SK-N-MC (cell line): Measurements from ENCODE around the gene NPIPB8.
"Not testable (repeated sequence)": the region's sequence is repeated elsewhere in the genome, so short reads cannot be mapped to it uniquely, and the experiment has no call there.

Source experiments
- DNase-seq: peaks from one replicate; pipeline ENCODE4 v3.0.0-alpha.2; 2011; ENCODE audit warnings: low read depth, low spot score
- H3K27ac ChIP-seq: fragments of 200-600 bp; sonication (generic); 2 replicates; pipeline ENCODE4 v1.5.1; 2016; ENCODE audit warnings: mixed run types
- H3K36me3 ChIP-seq: fragments of 200-600 bp; sonication (generic); 2 replicates; pipeline ENCODE4 v1.6.1; 2017; ENCODE audit warnings: antibody characterized with exemption, low read length, mixed read lengths; ENCODE audit not compliant: insufficient read depth
- H3K4me3 ChIP-seq: fragments of 200-600 bp; sonication (generic); 2 replicates; pipeline ENCODE4 v1.5.1; 2016
- H3K9ac ChIP-seq: fragments of 200-600 bp; sonication (generic); 2 replicates; pipeline ENCODE4 v1.8.0; 2017; ENCODE audit warnings: mixed run types, mixed read lengths; ENCODE audit not compliant: insufficient read length
- H3K9me3 ChIP-seq: fragments of 200-600 bp; sonication (generic); 2 replicates; pipeline ENCODE4 v1.6.1; 2017; ENCODE audit warnings: low read depth, mild to moderate bottlenecking, antibody characterized with exemption, low read length, moderate library complexity, mixed read lengths
- EZH2 ChIP-seq: fragments of 200-600 bp; sonication (generic); IDR thresholded peaks from one replicate; pipeline ENCODE4 v1.6.1; 2017; ENCODE audit warnings: antibody characterized with exemption
- FOXP2 ChIP-seq: optimal IDR thresholded peaks from 2 replicates; pipeline ENCODE3; 2011; ENCODE audit warnings: mild to moderate bottlenecking, moderate library complexity; ENCODE audit not compliant: insufficient read depth; ENCODE audit errors: extremely low read length, control extremely low read depth
- POLR2AphosphoS5 ChIP-seq: IDR thresholded peaks from 2 replicates; pipeline ENCODE4 v1.6.1; 2012; ENCODE audit warnings: mild to moderate bottlenecking, low read depth, low read length, borderline replicate concordance

NPIPB8 gene

DNA sequence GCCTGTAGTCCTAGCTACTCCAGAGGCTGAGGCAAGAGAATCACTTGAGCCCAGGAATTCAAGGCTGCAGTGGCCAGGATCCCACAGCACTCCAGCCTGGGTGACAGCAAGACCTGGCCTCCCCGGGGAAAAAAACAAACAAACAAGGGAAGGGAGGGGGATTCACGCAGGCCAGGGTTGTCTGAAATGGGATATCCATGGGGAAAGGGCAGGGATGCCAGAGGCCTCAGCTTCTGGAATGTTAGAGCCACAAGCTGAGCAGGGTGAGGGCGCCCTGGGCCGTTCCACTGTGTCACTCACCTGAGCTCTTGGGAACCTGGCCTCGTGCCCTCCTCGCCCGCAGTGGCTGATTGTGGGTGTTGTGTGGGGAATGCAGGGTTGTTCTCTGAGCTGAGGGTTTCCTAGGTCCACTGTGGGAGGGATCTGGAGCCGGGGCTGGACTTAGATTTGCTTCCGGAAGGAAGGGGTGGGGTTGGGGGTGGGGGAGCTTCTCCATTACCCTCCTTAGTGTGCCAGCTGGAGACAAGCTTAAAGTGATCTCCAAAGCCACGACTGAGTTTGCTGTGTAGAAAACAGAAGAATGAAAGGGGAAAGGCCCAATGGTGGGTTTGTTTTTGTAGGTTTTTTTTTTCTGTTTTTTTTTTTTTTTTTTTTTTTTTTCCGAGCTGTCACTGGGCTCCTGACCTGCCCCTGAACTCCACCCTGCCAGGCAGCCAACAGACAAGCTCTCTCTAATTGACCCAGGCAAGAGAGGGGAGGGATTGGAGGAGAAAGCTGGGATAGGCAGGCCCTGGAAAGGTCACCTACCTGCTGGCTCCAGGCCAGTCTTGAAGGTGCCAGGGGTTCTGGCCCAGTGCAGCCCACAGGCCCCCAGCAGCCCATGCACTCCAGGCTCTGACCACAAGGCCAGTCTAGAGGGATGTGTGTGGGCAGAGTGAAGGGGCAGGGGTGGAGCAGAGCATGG is 28.0 kb upstream of the NPIPB8 start, which contains the start of gene SULT1A1:
TSS of gene SULT1A1 (minus strand) at position 414 of the 964 bp plus-strand sequence. CDS start 1,189 bp downstream, outside the sequence.
- Histone ChIP-seq H3K27ac (no peak within 1 kb of the TSS), H3K4me3 (peak within 1 kb of the TSS; percentile 60), H3K36me3 (no peaks in the 10 kb centered on the region), H3K9me3 (no peaks in the 10 kb centered on the region), H3K9ac (peak within 1 kb of the TSS; percentile 26)
- no peak for DNase-seq
- no peak for TF ChIP-seq POLR2AphosphoS5
- TF ChIP-seq FOXP2, result no peak
- no peak for TF ChIP-seq EZH2

GRCh38 chr16:28610595-28611191 is 27.2 kb upstream of the NPIPB8 start:
- H3K9me3 ChIP-seq, result no peaks in the 10 kb centered on the region
- DNase-seq, result no peak
- TF ChIP-seq POLR2AphosphoS5 (no peak), FOXP2 (no peak), EZH2 (no peak)
- H3K27ac ChIP-seq, result no peak overlapping the region
- H3K4me3 ChIP-seq, result no peak overlapping the region
- H3K36me3 ChIP-seq, result no peaks in the 10 kb centered on the region
- no peak overlapping the region for H3K9ac ChIP-seq

DNA sequence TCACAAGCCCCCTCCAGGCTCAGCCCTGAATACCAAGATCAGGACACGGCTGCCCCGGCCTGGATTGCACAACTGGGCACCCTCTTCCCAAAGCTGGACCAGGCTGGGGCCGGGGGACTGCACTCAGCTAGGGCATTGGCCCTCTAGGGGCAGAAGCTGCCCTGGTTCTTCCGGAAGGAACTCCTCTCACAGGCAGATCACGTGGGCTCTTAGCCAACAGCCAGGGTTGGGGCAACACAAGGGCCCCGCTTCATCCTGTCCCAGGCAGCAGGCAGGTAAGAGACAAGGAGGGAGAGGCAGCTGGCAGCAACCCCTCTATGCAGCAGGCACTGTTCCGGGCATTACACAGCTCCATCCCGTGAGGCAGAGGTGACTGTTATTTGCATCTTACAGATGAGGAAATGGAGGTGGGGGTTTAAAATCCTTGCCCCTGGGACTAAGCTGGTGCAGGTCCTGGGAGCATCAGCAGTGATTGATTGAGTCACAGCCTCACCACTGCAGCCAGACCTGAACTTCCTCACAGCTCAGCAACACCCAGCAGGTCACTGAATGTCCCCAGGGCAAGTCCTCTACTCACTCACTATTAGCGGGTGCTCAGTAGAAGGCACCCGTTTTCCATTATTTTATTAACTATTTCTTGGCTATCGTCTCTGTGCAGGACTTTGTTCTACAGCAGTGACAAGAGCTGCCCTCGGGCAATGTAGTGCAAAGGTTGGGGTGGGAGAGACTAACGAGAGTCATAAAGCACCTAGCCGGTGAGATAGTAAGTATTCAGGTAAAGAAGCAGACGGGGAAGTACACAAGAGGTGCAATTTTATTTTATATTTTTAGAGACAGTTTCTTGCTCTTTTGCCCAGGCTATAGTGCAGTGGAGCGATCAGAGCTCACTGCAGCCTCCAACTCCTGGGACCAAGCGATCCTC is 25.2 kb upstream of the NPIPB8 start:
- not testable (repeated sequence) for H3K9me3 ChIP-seq, H3K9ac ChIP-seq, H3K36me3 ChIP-seq, H3K27ac ChIP-seq, DNase-seq, H3K4me3 ChIP-seq

DNA sequence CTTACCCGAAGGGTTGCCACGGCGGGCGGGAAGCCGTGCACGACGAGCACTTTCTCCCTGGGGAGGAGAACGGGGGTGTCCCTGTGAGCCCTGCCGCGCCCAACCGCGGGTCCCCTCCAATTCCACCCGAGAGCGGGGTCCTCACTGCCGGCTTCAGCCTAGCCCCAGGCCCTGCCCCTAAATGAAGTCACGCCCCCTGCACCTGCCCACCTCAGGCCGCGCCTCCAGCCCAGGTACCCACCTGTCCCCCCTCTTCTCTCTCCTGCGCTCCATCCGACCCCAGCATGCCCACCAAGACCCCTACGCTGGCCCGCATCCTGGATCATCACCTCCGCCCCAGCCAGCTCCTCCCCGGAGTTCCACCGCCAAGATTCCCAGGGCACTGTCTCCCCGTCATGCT is 24.0 kb upstream of the NPIPB8 start:
- H3K36me3 ChIP-seq, H3K27ac ChIP-seq, H3K9ac ChIP-seq, H3K9me3 ChIP-seq, H3K4me3 ChIP-seq, DNase-seq: not testable (repeated sequence)

DNA sequence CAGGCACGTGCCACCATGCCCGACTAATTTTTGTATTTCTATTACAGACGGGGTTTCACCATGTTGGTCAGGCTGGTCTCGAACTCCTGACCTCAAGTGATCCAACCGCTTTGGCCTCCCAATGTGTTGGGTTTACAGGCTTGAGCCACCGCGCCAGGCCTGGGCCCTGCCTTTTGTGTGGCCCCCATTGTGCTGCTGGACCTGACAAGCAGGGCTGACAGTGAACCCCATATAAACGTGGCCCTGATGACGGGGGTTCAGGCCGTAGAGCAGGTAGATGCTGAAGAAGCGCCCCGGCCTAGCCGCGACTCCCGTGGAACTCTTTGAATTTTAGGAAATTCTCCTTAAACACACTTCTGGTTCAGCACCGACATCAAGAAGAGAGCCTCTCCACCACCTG is 23.3 kb upstream of the NPIPB8 start:
- not testable (repeated sequence) for H3K36me3 ChIP-seq, H3K4me3 ChIP-seq, DNase-seq, H3K9me3 ChIP-seq, H3K9ac ChIP-seq, H3K27ac ChIP-seq

- not testable (repeated sequence) for H3K4me3 ChIP-seq, H3K9me3 ChIP-seq, H3K36me3 ChIP-seq, DNase-seq, H3K27ac ChIP-seq, H3K9ac ChIP-seq
Observed at GRCh38 chr16:28615486-28616223, 22.2 kb upstream of the NPIPB8 start.

DNA sequence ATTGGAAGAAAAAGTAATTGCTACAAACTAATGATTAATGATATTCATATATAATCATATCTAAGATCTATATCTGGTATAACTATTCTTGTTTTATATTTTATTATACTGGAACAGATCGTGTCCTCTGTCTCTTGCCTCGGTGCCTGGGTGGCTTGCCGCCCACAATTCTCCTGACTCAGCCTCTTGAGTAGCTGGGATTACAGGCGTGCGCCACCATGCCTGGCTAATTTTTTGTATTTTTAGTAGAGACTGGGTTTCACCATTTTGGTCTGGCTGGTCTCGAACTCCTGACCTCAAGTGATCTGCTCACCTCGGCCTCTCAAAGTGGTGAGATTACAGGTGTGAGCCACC is 21.7 kb upstream of the NPIPB8 start:
- not testable (repeated sequence) for H3K4me3 ChIP-seq, H3K9ac ChIP-seq, H3K36me3 ChIP-seq, DNase-seq, H3K9me3 ChIP-seq
- H3K27ac ChIP-seq, result peak overlapping the region; percentile 62; the same call in 1 of the 2 replicates

GRCh38 chr16:28616636-28617035 is 21.2 kb upstream of the NPIPB8 start:
- H3K9me3 ChIP-seq, result no peaks in the 10 kb centered on the region
- no peaks in the 10 kb centered on the region for H3K36me3 ChIP-seq
- H3K9ac ChIP-seq, result no peak overlapping the region
- TF ChIP-seq FOXP2 (no peak), POLR2AphosphoS5 (no peak), EZH2 (no peak)
- peak; percentile 56 for DNase-seq
- H3K27ac ChIP-seq, result peak overlapping the region; percentile 62; the same call in 1 of the 2 replicates
- H3K4me3 ChIP-seq, result no peak overlapping the region
